ENCODE data around the gene URB1. TPM values are rescaled to one million over a fixed set of nuclear protein-coding genes. Genes with fewer than 3 reads are reported as not detected.
"Not testable (repeated sequence)": the region's sequence is repeated elsewhere in the genome, so short reads cannot be mapped to it uniquely, and the experiment has no call there.

The URB1 gene
- total RNA-seq, 2 donors from 2014 or later, result 20.5 to 25.3 TPM

GRCh38 chr21:32414579-32415358, 22.0 kb upstream of the URB1 start:
- peaks cover 0 to 9% of the 10 kb centered on the region in 2 donors for H3K36me3 Mint-ChIP-seq
- no peaks in the 10 kb centered on the region for H3K9me3 Mint-ChIP-seq
- DNase-seq (ENCODE audit: low spot score in 2 of 2) (no peak), ATAC-seq (no peak)
- no peak overlapping the region for H3K27ac Mint-ChIP-seq

- ATAC-seq, result no peak
Measured at GRCh38 chr21:32413697-32414578, 21.1 kb upstream of the URB1 start.

GRCh38 chr21:32413015-32413504, 20.2 kb upstream of the URB1 start:
- H3K9me3 Mint-ChIP-seq, result no peaks in the 10 kb centered on the region
- ATAC-seq, result peak; percentile 10 to 42
- H3K36me3 Mint-ChIP-seq, result peaks cover 0 to 9% of the 10 kb centered on the region in 2 donors
- DNase-seq (ENCODE audit: low spot score in 2 of 2), result no peak
- H3K27ac Mint-ChIP-seq, result peak overlapping the region; percentile 48 to 83

More at GRCh38 chr21:32413697-32414578, 21.1 kb upstream of the URB1 start:
- no peak for DNase-seq (ENCODE audit: low spot score in 2 of 2)
- no peaks in the 10 kb centered on the region for H3K9me3 Mint-ChIP-seq
- H3K27ac Mint-ChIP-seq, result peak overlapping the region in 1 of 2 donors; percentile 48
- peaks cover 0 to 9% of the 10 kb centered on the region in 2 donors for H3K36me3 Mint-ChIP-seq

- H3K36me3 Mint-ChIP-seq, result peaks cover 0 to 9% of the 10 kb centered on the region in 2 donors
- no peaks in the 10 kb centered on the region for H3K9me3 Mint-ChIP-seq
- ATAC-seq, result peak; percentile 74 to 76
- peak within 1 kb of the TSS; percentile 93 to 94 for H3K27ac Mint-ChIP-seq
- peak; percentile 67 to 79 for DNase-seq (ENCODE audit: low spot score in 2 of 2)
Measured at GRCh38 chr21:32412162-32413014, 19.6 kb upstream of the URB1 start, which contains the start of gene EVA1C. Gene EVA1C, plus strand, starts transcription at chr21:32412706. Its CDS starts 148 bp downstream, at chr21:32412854.

- DNase-seq (ENCODE audit: low spot score in 2 of 2) (peak; percentile 63 to 69), ATAC-seq (peak; percentile 58 to 71)
- H3K9me3 Mint-ChIP-seq, result no peaks in the 10 kb centered on the region
- peak overlapping the region; percentile 93 to 94 for H3K27ac Mint-ChIP-seq
- H3K36me3 Mint-ChIP-seq, result peaks cover 0 to 9% of the 10 kb centered on the region in 2 donors
Measured at GRCh38 chr21:32411350-32412161, 18.7 kb upstream of the URB1 start.

- Mint-ChIP-seq H3K36me3 (peaks cover 0 to 9% of the 10 kb centered on the region in 2 donors), H3K9me3 (no peaks in the 10 kb centered on the region), H3K27ac (peak overlapping the region; percentile 88 to 93)
- no peak for ATAC-seq
- DNase-seq (ENCODE audit: low spot score in 2 of 2), result no peak
Measured at GRCh38 chr21:32410916-32411315, 18.1 kb upstream of the URB1 start.

- no peak for ATAC-seq
- Mint-ChIP-seq H3K27ac (peak overlapping the region in 1 of 2 donors; percentile 41), H3K9me3 (no peaks in the 10 kb centered on the region), H3K36me3 (peaks cover 0 to 9% of the 10 kb centered on the region in 2 donors)
- no peak for DNase-seq (ENCODE audit: low spot score in 2 of 2)
Measured at GRCh38 chr21:32410291-32410690, 17.5 kb upstream of the URB1 start.

GRCh38 chr21:32406405-32406804, 13.6 kb upstream of the URB1 start:
- ATAC-seq (no peak), DNase-seq (ENCODE audit: low spot score in 2 of 2) (no peak)
- Mint-ChIP-seq H3K9me3 (no peaks in the 10 kb centered on the region), H3K27ac (no peak overlapping the region), H3K36me3 (peaks cover 0 to under 1% of the 10 kb centered on the region in 2 donors)

- Mint-ChIP-seq H3K27ac (no peak overlapping the region), H3K9me3 (no peaks in the 10 kb centered on the region), H3K36me3 (no peaks in the 10 kb centered on the region)
- DNase-seq (ENCODE audit: low spot score in 2 of 2) (peak in 1 of 2 donors; percentile 81), ATAC-seq (peak; percentile 84 to 91)
Measured at GRCh38 chr21:32403201-32403777, 10.5 kb upstream of the URB1 start.

- peak overlapping the region; percentile 88 to 93 for H3K27ac Mint-ChIP-seq
- DNase-seq (ENCODE audit: low spot score in 2 of 2) (no peak), ATAC-seq (peak in 1 of 2 donors; percentile 41)
- peaks cover 25 to 36% of the 10 kb centered on the region in 2 donors for H3K36me3 Mint-ChIP-seq
- H3K9me3 Mint-ChIP-seq, result no peaks in the 10 kb centered on the region
Measured at GRCh38 chr21:32393677-32394001, 827 bp upstream of the URB1 start.

- Mint-ChIP-seq H3K36me3 (peaks cover 29 to 36% of the 10 kb centered on the region in 2 donors), H3K27ac (peak overlapping the region in 1 of 2 donors; percentile 93), H3K9me3 (no peaks in the 10 kb centered on the region)
- DNase-seq (ENCODE audit: low spot score in 2 of 2), result no peak
- ATAC-seq, result peak; percentile 22 to 49
Measured at GRCh38 chr21:32392299-32392879, 423 bp downstream of the URB1 start.

- DNase-seq (ENCODE audit: low spot score in 2 of 2) (no peak), ATAC-seq (no peak)
- peaks cover 29 to 36% of the 10 kb centered on the region in 2 donors for H3K36me3 Mint-ChIP-seq
- H3K27ac Mint-ChIP-seq, result peak overlapping the region; percentile 40 to 93
- H3K9me3 Mint-ChIP-seq, result no peaks in the 10 kb centered on the region
Measured at GRCh38 chr21:32391755-32392154, 1.1 kb downstream of the URB1 start.

GRCh38 chr21:32390537-32391224, 2.1 kb downstream of the URB1 start:
- DNase-seq (ENCODE audit: low spot score in 2 of 2); ATAC-seq; H3K9me3 Mint-ChIP-seq: not testable (repeated sequence)
- Mint-ChIP-seq H3K36me3 (peaks cover 29 to 36% of the 10 kb centered on the region in 2 donors), H3K27ac (peak overlapping the region in 1 of 2 donors; percentile 17)

GRCh38 chr21:32389337-32390015, 3.3 kb downstream of the URB1 start:
- H3K36me3 Mint-ChIP-seq, result peaks cover 29 to 36% of the 10 kb centered on the region in 2 donors
- DNase-seq (ENCODE audit: low spot score in 2 of 2) (no peak), ATAC-seq (no peak)
- H3K27ac Mint-ChIP-seq, result peak overlapping the region in 1 of 2 donors; percentile 95
- H3K9me3 Mint-ChIP-seq, result no peaks in the 10 kb centered on the region
